GM19240 (cell line): ENCODE measurements around the gene CYTH4.
A peak's percentile ranks its signal among the peaks of the same experiment; 100 is the strongest.

Experiments
- DNase-seq: peaks from one replicate; pipeline ENCODE4 v3.0.0; 2011; ENCODE audit warnings: low spot score; ENCODE audit not compliant: insufficient read length

Gene CYTH4

DNA sequence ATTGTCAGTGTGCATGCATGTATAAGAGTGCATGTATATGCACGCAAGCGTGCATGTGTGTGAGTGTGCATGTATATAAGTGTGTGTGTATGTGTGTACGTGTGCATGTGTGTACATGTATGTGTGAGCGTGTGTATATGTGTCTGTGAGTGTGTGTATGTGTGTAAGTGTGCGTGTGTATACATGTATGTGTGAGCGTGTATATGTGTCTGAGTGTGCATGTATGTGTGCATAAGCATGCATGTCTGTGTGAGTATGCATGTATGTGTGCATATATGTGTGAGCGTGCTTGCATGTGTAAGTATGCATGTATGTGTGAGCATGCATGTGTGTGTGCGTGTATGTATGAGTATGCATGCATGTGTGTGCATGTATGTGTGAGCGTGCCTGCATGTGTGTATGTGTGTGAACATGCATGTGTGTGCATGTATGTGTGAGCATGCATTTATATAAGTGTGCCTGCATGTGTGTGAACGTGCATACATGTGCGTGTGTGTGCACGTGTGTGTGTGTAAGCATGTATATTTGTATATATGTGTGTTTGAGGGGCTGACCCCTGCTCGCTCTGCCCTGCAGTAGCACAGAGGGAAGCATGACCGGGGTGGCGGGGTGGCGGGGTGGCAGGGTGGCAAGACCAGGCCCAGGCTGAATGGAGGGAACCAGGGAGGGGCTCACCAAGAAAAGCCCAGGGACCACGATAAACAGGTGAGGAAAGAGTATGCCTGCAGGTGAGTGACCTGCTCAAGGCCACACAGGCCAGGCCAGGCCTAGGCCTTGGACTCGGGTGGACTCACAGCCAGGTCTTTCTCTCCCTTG, 26.3 kb downstream of the CYTH4 start:
- no peak for DNase-seq

DNA sequence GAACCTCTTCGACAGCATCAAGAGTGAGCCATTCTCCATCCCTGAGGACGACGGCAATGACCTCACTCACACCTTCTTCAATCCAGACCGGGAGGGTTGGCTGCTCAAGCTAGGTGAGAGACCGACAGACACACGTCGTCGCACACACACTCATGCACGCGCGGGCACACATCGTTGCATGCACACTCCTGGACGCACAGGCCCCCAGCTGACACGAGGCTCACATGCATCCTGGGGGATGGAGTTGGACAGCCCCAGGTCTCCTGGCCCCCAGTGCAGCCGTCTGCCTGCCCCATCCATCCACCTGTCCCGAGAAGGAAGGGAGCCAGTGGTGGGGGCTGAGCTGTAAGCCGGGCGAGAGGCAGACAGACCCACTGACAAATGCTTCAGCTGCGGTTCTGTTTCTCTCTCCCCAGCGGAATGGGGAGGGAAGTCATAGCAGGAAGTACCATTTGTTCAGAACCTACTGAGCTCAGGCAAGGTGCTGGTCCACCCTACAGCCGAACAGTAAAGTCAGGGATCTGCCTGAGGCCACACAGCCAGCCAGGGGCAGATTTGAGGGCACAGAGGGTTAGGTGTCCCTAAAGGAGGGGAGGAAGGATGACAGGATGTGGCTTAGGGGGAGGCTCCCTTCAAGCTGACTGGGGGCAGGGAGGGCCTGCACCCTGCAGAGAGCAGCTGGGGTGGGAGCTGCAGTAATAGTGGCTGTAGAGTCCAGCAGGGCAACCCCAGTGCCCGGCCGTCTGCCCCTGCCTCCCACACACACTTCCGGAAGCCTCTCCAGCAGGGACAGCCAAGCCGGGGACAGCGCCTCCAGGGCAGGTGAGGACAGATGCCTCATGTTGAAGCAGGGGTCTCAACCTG, 27.1 kb downstream of the CYTH4 start:
- peak; percentile 46 for DNase-seq

- no peak for DNase-seq
These were observed 27.8 kb downstream of the CYTH4 start for GRCh38 chr22:37310075-37310606.

DNA sequence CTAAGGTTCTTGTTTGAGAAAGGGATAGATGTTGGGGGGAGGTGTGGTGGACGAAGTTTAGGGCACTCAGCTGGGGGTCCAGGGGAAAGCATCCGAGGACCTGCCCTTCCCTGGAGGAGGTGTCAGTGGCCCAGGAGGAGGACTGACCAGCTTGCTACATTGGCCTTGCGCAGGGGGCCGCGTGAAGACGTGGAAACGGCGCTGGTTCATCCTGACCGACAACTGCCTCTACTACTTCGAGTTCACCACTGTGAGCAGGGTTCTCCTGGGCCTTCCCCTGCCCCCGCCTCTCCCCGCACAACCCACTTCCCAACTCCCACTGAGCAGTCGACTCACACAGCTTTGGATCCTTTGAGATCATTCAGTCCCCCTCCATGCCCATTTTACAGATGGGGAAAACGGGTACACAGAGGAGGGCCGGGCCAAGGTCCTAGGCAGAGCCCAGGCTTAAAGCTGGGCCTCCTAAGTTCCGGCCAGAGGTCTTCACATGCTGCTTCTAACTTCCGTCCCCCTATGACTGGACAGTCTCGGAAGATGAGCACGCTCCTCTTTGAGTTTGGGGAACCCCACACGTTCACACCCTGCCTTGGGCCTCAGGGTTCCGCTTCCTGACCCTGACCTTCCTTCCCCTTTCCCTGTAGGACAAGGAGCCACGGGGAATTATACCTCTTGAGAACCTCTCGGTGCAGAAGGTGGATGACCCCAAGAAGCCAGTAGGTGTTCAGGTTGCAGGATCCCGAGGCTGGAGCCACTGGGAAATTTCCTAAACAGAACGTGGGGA, 28.7 kb downstream of the CYTH4 start:
- no peak for DNase-seq

GRCh38 chr22:37311761-37312312, 29.5 kb downstream of the CYTH4 start:
- no peak for DNase-seq

GRCh38 chr22:37312549-37313183, 30.4 kb downstream of the CYTH4 start:
- DNase-seq, result no peak

DNA sequence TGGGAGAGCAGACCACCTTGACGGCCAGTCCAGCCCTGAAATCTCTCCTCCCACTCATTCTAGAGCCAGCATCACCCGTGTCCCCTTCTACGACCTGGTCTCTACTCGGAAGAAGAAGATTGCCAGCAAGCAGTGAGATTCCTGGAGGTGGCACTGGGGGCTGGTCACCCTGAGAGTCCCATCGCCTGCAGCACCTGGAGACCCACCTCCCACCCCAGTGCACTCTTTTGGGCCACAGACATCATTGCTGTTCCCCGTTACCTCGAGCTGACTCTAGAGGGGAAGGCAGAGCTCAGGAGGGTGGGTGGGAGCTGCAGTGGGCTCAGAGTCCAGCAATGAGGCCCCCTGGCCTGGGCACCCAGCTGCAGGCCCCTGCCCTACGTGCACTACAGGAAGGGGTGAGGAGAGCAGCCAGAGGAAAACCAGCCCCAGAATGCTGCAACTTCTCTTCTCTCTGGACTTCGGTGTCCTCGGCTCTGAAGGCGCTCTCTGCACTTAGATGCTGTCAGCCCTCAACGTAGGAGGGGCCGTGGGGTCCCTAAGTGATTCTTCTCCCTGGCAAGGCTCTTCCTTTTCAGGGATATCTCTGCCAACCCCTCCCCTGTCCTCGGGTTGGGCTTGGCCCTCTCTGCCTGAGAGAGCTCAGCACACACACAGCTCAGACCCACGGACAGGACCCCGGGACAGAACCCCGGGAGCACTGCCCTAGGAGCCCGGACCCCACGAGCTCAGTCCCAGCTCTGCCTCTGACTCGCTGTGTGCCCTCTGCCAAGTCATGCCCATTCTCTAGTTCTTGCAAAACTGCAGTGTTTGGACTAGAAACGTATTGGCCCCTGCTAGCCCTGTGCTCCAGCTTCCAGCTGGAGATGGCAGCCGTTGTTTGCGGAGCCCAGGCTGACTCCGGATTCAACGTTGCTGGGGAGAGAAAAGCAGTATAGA, 31.3 kb downstream of the CYTH4 start:
- DNase-seq, result no peak

- DNase-seq, result no peak
These were observed 32.2 kb downstream of the CYTH4 start for GRCh38 chr22:37314315-37315074.

- no peak for DNase-seq
These were observed 34.1 kb downstream of the CYTH4 start for GRCh38 chr22:37316405-37316804.

GRCh38 chr22:37316875-37317371, 34.6 kb downstream of the CYTH4 start:
- DNase-seq, result peak; percentile 88

- DNase-seq, result no peak
These were observed 35.4 kb downstream of the CYTH4 start for GRCh38 chr22:37317698-37318210.

- DNase-seq, result no peak
These were observed 36.2 kb downstream of the CYTH4 start for GRCh38 chr22:37318364-37319109.

GRCh38 chr22:37319469-37319868, 37.2 kb downstream of the CYTH4 start:
- no peak for DNase-seq

GRCh38 chr22:37320726-37321677, 38.7 kb downstream of the CYTH4 start:
- no peak for DNase-seq

GRCh38 chr22:37324340-37325038, 42.2 kb downstream of the CYTH4 start:
- no peak for DNase-seq

GRCh38 chr22:37325039-37325395, 42.7 kb downstream of the CYTH4 start:
- DNase-seq, result no peak
